ENCODE measurements around the gene PTER.

Gene PTER

DNA sequence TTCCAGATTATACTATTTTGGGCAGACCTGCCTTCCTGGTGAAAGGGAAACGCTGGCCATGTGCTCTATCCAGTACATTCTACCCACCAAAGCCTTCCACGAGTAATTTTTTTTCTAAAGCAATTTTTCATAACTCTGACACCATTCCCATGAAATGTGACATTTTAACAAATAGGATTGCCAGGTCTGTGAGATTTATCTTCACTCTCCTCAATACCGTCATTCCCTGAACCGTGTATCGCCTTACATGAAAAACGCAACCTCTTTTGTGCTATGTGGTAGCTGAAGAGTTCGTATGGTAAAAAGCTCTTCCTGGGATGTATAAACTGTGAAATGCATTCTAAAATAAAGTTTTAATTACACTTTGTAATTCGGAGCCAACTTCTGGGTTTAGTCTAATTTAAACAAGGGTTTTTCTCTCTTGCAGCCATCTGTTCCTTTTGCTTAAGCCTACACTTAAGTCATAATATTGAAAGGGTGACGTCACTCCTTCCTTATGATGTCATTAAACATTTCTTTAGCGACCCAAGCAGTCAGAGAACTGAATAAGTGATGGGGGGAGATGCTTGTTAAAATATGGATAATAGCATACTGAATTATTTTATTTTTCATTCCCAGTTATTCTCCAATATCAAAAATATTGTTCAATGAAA is 57.2 kb downstream of the PTER start:
- Histone ChIP-seq H3K4me3 (ENCODE audit: low read length) (no peak overlapping the region), H3K36me3 (replicated peaks; ENCODE audit: low read depth, low read length) (no peaks in the 10 kb centered on the region), H3K9ac (ENCODE audit: low read length) (no peak overlapping the region), H3K27ac (ENCODE audit: low read length) (no peak overlapping the region), H3K4me1 (ENCODE audit: low read length) (no peaks in the 10 kb centered on the region), H3K9me3 (ENCODE audit: insufficient read depth, low read length) (no peaks in the 10 kb centered on the region), H2AFZ (ENCODE audit: low read depth, low read length) (no peak overlapping the region), H4K20me1 (ENCODE audit: insufficient read depth, low read length) (no peaks in the 10 kb centered on the region), H3K4me2 (ENCODE audit: low read length) (no peak overlapping the region), H3K27me3 (ENCODE audit: low read depth, low read length) (no peaks in the 10 kb centered on the region), H3K79me2 (ENCODE audit: low read length) (no peaks in the 10 kb centered on the region)
- TF ChIP-seq, protein P1, sequence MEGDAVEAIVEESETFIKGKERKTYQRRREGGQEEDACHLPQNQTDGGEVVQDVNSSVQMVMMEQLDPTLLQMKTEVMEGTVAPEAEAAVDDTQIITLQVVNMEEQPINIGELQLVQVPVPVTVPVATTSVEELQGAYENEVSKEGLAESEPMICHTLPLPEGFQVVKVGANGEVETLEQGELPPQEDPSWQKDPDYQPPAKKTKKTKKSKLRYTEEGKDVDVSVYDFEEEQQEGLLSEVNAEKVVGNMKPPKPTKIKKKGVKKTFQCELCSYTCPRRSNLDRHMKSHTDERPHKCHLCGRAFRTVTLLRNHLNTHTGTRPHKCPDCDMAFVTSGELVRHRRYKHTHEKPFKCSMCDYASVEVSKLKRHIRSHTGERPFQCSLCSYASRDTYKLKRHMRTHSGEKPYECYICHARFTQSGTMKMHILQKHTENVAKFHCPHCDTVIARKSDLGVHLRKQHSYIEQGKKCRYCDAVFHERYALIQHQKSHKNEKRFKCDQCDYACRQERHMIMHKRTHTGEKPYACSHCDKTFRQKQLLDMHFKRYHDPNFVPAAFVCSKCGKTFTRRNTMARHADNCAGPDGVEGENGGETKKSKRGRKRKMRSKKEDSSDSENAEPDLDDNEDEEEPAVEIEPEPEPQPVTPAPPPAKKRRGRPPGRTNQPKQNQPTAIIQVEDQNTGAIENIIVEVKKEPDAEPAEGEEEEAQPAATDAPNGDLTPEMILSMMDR (IDR thresholded peaks at IDR 0.05; ENCODE audit: low read depth, low read length) = no peak
- no peak for TF ChIP-seq EZH2phosphoT487 (IDR thresholded peaks at IDR 0.05; ENCODE audit: low read depth)

DNA sequence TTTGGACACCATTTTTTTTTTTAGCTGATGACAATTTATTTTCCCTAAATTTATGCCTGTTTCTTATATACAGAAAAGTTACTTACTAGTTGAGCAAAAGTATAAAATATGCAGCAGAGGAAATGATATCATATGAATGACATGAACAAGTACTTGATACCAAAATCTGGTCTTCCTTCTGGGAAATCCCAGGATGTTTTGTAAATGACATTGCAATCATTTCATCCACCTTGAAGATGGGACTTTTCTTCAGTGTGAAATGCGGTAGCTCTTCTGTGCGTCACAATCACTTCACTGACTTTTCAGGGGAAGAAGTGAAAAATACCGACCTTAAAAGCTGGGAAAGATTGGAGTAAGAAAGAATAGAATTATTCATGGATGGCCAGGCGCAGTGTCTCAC is 61.1 kb downstream of the PTER start:
- no peaks in the 10 kb centered on the region for H3K9me3 ChIP-seq (ENCODE audit: insufficient read depth, low read length)
- no peaks in the 10 kb centered on the region for H3K36me3 ChIP-seq (replicated peaks; ENCODE audit: low read depth, low read length)
- H2AFZ ChIP-seq (ENCODE audit: low read depth, low read length) = no peak overlapping the region
- H4K20me1 ChIP-seq (ENCODE audit: insufficient read depth, low read length) = no peaks in the 10 kb centered on the region
- TF ChIP-seq, protein P1 (IDR thresholded peaks at IDR 0.05; ENCODE audit: low read depth, low read length) = no peak
- TF ChIP-seq EZH2phosphoT487 (IDR thresholded peaks at IDR 0.05; ENCODE audit: low read depth) = no peak
- H3K4me1 ChIP-seq (ENCODE audit: low read length) = no peaks in the 10 kb centered on the region
- no peak overlapping the region for H3K9ac ChIP-seq (ENCODE audit: low read length)
- H3K27me3 ChIP-seq (ENCODE audit: low read depth, low read length) = no peaks in the 10 kb centered on the region
- H3K27ac ChIP-seq (ENCODE audit: low read length) = no peak overlapping the region
- no peaks in the 10 kb centered on the region for H3K79me2 ChIP-seq (ENCODE audit: low read length)
- H3K4me3 ChIP-seq (ENCODE audit: low read length) = no peak overlapping the region
- H3K4me2 ChIP-seq (ENCODE audit: low read length) = no peak overlapping the region

DNA sequence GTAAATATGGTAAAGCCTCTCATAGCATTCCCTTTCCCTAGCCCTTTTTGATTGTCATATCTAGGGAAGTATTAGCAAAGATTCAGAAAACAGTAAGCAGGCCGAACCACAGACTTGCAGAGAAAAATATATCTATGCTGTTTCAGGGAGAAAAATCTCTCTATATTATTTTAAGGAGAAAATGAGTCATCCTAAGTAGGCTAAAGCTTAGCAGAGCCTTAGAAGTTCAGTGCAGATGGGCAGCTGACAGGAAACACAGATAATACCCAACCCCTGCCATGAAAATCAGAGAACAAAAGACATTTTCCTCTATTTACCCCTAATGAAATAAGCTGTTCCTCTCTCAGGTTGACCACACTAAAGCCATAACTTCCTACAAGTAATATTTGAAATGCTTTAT is 68.4 kb downstream of the PTER start:
- H3K4me2 ChIP-seq (ENCODE audit: low read length) = no peak overlapping the region
- no peak overlapping the region for H3K4me3 ChIP-seq (ENCODE audit: low read length)
- no peak overlapping the region for H3K9ac ChIP-seq (ENCODE audit: low read length)
- no peaks in the 10 kb centered on the region for H3K9me3 ChIP-seq (ENCODE audit: insufficient read depth, low read length)
- H3K27me3 ChIP-seq (ENCODE audit: low read depth, low read length) = no peaks in the 10 kb centered on the region
- no peak overlapping the region for H3K27ac ChIP-seq (ENCODE audit: low read length)
- H2AFZ ChIP-seq (ENCODE audit: low read depth, low read length) = no peak overlapping the region
- H3K4me1 ChIP-seq (ENCODE audit: low read length) = no peaks in the 10 kb centered on the region
- no peaks in the 10 kb centered on the region for H3K36me3 ChIP-seq (replicated peaks; ENCODE audit: low read depth, low read length)
- no peaks in the 10 kb centered on the region for H4K20me1 ChIP-seq (ENCODE audit: insufficient read depth, low read length)
- H3K79me2 ChIP-seq (ENCODE audit: low read length) = no peaks in the 10 kb centered on the region
- TF ChIP-seq, protein P1 (IDR thresholded peaks at IDR 0.05; ENCODE audit: low read depth, low read length) = no peak
- no peak for TF ChIP-seq EZH2phosphoT487 (IDR thresholded peaks at IDR 0.05; ENCODE audit: low read depth)

DNA sequence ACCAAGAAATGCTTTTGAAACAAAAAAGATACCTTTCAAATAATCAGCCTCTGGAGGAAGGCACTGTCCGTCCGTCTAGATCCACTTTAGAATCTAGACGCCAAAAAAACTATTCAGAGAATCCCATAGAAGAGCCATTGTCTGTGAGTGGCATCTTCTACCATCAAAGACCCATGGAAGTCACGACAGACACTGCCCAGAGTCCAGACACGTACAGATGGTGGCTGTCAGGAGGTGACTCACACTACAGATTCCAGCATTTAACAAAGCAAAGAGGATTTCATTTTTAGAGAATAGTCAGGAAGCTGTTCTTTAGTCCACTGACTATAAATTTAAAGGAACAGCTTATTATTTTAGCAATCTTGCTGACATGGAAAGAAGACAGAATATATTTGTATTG is 73.2 kb downstream of the PTER start:
- Histone ChIP-seq H4K20me1 (ENCODE audit: insufficient read depth, low read length) (no peaks in the 10 kb centered on the region), H3K36me3 (replicated peaks; ENCODE audit: low read depth, low read length) (no peaks in the 10 kb centered on the region), H2AFZ (ENCODE audit: low read depth, low read length) (no peak overlapping the region), H3K4me3 (ENCODE audit: low read length) (no peak overlapping the region), H3K4me2 (ENCODE audit: low read length) (no peak overlapping the region), H3K9ac (ENCODE audit: low read length) (no peak overlapping the region), H3K9me3 (ENCODE audit: insufficient read depth, low read length) (no peaks in the 10 kb centered on the region), H3K27ac (ENCODE audit: low read length) (no peak overlapping the region), H3K27me3 (ENCODE audit: low read depth, low read length) (no peaks in the 10 kb centered on the region), H3K4me1 (ENCODE audit: low read length) (no peaks in the 10 kb centered on the region), H3K79me2 (ENCODE audit: low read length) (no peaks in the 10 kb centered on the region)
- TF ChIP-seq, protein P1 (IDR thresholded peaks at IDR 0.05; ENCODE audit: low read depth, low read length) = no peak
- TF ChIP-seq EZH2phosphoT487 (IDR thresholded peaks at IDR 0.05; ENCODE audit: low read depth) = no peak
